Measurements from ENCODE around the gene PRKAG2.

PRKAG2 gene

DNA sequence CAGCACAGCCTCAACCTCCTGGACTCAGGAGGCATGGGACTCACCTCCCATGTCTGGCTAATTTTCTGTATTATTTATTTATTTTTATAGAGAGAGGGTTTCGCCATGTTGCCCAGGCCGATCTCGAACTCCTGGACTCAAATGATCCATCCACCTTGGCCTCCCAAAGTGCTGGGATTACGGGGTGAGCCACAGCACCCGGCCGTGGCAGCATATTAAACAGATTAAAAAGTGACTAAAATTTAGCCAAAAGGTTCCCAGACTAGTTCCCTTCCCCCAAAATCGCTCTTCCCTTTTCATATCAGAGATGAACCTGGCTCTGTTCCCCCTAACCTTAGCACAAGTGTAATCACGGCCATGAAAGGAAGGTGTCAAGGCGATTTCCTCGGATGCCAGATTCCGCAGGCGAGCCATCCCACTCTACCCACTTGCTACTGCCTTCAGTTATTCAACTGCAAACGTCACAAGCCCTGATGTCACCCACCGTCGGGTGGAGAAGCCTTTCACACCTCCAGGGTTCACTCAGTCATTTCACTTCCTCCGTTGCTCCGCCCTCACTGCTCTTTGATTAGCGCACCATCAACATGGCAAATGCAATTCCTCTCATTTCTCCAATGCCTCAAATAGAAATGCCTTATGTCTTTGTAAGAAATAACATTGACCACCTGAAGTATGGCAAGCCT is 252.5 kb downstream of the PRKAG2 start:
- no peak for DNase-seq (ENCODE audit: low spot score)

DNA sequence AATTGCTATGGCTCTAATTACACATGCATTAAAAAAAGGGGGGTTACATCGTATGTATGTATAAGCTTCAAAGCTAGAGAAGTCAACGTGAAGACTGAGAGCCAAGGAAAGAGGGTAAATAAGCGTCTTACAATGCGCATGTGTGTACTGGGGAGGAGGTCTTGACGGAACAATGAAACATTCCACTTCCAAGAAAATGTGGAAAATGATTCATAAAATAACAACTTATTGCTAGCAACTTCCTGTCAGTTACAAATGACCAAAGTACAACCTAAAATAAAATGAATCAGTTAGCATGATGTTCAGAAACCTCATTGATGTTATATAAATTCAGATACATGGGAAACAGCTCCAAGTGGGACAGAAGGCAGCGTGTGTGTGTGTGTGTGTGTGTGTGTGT is 253.1 kb downstream of the PRKAG2 start:
- DNase-seq (ENCODE audit: low spot score) = no peak

DNA sequence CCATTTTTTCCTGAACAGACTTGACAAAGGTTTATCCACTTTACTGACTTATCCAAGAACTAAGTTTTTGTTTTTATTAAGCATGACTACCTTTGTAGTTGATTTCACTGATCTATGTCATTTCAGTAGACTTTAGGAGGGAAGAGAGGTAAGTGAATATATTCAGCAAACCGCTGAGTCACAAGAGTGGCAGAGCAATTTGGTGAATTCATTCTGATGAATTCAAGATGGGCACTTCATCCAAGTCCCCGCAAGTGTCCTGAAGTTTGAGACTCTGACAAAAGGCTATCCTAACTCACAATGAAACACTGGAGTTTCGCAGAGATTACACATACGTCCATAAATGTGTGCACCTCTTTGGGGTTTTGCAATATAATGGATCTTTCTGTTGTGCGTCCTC is 255.0 kb downstream of the PRKAG2 start:
- no peak for DNase-seq (ENCODE audit: low spot score)

DNA sequence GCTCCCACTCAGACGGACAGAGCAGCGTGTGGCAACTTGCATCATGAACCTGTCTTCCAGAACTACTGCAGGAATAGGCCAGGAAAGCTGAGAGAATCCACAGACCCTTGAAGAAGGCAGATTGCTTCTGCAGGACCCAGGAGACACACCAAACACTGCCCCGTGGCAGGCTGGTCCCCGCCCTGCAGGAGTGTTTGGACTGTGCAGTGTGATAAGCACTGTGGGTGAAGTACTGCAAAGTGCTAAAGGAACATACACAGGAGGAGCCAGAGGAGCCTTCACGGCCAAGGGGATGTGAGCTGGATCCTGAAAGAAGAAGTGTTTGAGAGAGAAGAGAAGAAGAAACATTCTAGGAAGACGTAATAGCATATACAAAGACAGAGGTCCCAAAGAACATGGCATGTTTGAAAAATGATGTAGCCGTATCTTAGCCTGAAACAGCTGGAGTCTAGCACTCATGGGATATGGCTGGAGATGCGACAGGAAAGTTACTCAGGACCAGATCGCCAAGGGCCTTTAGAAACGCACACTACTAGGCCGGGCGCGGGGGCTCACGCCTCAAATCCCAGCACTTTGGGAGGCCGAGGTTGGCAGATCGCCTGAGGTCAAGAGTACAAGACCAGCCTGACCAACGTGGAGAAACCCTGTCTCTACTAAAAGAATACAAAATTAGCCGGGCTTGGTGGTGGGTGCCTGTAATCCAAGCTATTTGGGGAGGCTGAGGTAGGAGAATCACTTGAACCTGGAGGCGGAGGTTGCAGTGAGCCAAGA is 260.3 kb downstream of the PRKAG2 start:
- no peak for DNase-seq (ENCODE audit: low spot score)

DNA sequence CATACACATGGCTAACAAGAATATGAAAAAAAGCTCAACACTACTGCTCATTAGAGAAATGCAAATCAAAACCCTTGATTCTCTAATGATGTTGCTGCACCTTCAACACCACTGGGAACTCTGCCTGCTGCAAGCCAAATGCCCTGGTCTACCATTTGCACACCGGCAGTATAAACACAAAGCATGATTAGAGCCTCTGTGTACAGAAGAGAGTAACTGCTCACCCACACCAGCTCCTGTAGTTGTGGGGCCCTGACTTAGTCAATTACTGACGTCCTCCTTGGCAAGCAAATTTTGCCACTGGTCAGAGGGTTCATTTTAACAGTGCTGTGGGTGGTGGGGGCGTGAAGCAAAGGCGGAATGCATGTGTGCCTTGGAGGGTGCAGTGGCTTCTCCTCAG is 261.1 kb downstream of the PRKAG2 start:
- no peak for DNase-seq (ENCODE audit: low spot score)

DNA sequence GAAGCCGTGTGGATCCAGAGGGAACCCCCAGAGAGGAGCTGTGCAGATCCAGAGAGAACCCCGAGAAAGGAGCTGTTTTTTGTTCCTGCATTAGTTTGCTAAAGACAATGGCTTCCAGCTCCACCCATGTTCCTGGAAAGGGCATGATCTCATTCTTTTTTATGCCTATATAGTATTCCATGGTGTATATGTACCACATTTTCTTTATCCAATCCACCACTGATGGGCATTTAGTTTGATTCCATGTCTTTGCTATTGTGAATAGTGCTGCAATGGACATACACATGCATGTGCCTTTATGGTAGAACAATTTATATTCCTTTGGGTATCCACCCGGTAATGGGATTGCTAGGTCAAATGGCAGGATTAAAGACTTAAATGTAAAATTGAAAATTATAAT is 261.9 kb downstream of the PRKAG2 start:
- DNase-seq (ENCODE audit: low spot score) = no peak

DNA sequence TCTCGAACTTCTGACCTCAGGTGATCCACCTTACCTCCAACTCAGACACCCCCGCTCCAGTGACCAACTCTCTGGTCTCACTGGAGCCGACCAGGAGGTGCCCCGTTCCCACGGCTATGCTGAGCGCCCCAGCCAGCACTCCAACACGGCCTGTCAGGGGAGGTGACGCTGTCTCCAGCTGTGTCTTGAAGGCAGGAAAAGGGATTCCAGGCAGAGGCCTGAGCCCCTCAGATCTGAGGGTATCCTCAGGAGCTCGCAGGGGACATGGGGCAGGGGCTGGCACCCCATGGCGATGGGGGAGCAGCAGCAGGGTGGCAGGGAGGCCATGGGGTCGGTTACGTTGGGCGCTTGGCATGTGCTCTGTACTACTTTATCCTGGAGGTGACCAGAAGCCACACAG is 262.9 kb downstream of the PRKAG2 start:
- no peak for DNase-seq (ENCODE audit: low spot score)

DNA sequence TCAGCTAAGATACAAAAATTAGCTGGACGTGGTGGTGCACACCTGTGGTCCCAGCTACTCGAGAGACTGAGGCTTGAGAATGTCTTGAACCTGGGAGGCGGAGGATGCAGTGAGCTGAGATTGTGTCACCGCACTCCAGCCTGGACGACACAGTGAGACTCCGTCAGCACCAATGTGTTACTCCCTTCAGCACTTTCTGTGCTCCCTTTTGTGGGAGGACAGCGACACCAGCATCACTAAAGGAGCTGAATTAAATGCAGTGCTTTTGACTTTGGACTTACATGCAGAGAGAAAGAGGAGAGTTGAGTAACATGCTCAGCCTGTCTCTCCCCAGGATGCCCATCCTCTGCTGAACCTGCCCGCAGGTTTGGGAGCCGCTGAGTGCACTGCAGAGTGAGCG is 265.0 kb downstream of the PRKAG2 start:
- no peak for DNase-seq (ENCODE audit: low spot score)

DNA sequence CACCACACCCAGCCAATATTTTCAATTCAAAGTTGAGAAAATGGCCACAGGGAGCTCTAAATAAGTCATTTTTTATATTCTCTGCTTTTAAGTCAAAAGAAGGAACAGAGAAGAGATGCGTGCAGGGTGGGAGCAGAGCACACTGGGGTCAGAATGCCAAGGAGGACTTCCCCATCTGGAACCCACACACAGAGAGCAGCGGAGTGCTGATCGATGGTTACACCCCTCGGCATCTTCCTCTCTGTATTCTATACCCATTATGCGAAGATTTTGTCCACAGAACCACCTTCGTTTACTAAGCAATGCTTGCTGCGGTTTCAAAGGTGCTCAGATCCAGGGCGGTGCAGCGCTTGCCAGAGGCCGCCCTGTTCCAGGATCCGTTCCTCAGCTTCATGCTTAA is 265.9 kb downstream of the PRKAG2 start:
- no peak for DNase-seq (ENCODE audit: low spot score)

DNA sequence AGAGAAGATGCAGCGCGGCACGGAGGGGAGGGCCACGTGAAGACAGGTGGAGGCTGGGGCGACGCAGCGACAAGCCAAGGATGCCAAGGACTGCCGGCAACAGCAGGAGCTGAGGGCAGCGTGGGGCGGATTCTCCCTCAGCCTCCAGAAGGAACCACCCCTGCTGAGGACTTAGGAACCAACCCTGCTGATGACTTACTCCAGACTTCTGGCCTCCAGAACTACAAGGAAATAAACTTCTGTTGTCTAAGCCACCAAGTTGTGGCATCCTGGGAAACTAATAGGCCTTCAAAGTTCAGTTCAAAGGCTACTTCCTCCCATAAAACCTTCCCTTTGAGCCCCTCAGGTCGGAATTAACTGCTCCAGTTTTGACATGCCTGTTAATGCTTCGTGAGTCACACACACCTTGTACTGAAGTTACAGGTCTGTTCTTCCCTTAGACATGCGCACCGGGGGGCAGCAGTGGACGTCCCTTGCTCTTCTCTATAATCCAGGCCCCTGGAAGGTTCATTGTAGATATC is 268.8 kb downstream of the PRKAG2 start:
- DNase-seq (ENCODE audit: low spot score) = no peak

DNA sequence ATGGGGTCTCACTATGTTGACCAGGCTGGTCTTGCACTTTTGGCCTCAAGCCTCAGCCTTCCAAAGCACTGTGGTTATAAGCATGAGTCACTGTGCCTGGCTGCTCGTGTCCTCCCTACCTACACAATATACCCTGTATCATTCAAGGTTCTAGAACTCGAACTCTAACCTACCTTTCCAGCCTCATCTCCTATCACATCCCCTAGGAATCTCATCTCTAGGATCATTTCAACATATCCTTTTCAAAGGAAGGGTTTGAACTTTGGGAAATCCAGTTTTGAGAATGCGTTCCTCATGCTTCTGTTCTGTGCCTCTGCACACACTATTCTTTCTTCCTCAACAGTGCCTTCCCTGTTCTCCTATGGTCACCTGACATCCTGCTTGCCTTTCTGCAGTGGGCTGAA is 269.4 kb downstream of the PRKAG2 start:
- DNase-seq (ENCODE audit: low spot score) = no peak

DNA sequence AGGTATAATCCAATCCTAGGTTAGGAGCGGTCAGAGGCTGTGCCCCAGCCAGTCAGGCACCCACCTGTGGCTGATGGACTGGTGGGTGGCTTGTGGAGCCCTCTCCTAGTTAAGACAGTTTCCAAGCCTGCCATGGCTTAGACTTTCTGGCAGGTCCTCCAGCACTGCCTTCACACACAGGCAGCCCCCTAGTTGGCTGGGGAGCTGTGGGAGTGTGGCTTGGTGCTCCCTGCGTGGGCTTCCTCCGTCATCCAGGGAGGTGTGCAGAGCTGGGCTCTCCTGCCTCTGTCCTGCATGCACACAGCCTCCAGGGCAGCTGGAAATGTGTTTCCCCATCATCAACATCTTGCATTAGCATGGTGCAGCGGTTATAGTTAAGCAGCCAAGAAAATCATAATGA is 273.0 kb downstream of the PRKAG2 start:
- no peak for DNase-seq (ENCODE audit: low spot score)

DNA sequence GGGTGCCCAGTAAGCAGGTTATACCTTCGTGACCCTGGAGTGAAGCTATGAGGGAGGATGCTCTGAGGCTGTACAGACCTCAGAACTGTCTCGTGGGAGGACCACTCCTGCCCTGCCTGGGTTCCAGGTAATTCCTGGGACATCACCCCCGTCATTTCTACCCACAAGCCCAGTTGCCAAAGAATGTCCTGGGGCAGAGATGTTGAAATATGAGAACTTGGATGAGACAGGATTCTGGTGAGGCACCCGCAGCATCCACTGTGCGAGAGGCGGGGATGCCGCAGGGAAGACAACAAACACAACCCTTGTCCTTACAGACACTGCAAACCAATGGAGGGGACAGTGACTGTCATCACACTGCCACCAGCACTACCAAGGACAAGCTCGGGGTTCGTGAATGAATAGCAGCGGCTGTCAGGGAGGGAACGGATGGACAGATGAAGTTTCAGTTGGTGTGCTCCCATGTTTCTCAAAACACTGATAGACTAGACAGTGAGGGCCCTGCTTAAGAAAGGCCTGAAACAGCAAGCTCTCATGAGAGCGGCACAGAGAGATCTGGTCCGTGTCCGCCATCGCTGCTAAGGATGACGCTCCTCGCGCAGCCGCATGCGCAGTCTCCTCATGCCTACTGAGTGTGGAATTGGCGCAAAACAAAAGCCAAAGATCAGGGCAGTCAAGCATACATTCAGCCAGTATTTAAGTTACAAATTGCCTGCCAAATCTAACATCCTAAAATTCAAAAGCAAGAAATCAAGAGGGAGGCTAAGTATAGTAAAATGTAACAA is 275.2 kb downstream of the PRKAG2 start:
- DNase-seq (ENCODE audit: low spot score) = no peak

DNA sequence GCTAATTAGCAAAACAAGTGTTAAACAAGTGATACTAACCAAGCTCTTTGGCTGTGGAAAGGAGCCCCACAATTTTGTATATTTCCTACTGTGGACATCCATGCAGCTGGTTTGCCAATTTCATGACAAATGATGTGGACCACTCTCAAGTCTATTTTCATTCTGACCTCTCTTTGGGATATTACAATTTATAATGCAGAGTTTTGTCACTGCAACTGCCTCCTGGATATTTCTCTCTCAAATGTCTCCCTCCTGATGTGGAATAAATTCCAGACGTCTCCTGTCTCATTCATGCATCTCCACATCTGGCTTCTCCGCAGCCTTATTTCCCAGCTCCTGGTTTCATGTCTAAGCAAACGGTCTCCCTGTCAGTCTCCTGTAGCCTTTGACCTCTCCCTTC is 276.6 kb downstream of the PRKAG2 start:
- no peak for DNase-seq (ENCODE audit: low spot score)

DNA sequence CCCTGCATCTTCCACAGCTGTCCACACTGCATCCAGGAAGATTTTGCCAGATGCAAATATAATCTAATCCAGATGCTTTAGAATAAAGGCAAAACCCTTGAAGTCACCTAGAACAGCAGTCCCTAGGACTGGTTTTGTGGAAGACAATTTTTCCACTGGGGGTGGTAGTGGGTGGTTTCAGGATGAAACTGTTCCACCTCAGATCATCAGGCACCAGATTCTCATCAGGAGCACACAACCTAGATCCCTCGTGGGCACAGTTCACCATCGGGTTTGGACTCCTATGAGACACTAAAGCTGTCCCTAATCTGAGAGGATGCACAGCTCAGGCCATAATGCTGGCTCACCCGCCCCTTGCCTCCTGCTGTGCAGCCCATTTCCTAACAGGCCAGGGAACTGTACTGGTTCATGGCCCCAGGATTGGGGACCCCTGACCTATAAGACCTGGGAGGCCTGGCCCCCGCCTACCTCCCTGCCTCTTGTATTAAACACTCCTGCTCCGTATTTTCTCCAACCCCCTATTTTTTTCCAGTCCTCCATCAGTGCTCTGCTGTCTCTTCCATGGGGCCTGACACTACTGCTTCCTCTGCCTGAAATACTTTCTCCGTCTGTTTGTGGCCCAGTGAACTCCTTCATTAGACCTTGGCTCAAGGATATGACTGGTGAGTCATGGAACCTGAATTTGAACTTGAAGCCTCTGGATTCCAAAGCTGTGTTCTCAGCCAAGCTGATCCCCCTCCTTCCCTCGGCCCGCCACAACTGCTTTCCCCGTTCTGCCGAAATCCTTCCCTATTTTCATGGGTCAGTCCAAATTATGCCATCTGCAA is 277.3 kb downstream of the PRKAG2 start:
- no peak for DNase-seq (ENCODE audit: low spot score)

DNA sequence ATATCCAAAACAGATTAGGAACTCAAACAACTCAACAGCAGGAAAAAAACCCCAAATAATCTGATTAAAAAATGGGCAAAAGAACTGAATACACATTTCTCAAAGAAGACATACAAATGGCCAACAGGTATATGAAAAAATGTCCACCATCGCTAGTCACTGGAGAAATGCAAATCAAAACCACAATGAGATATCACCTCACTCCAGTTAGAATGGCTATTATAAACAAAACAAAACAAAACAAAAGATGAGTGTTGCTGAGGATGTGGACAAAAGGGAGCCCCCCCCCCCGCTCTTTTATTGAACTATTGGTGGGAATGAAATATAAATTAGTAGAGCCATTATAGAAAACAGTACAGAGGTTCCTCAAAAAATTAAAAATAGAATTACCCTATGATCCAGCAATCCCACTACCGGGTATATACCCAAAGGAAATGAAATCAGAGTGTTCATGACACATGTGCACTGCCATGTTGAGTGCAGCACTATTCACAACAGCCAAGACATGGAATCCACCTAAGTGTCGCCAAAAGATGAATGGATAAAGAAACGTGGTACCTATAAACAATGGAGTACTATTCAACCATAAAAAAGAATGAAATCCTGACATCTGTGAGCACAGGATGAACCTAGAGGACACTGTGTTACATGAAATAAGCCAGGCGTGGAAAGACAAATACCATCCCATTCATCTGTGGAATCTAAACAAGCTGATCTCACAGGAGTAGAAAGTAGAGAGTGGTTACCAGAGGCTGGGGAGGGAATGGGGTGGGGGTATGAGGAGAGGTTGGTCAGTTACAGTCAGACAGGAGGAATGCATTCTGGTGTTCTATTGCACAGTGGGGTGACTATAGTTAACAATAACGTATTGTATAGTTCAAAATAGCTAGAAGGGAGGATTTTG is 279.1 kb downstream of the PRKAG2 start:
- DNase-seq (ENCODE audit: low spot score) = no peak

DNA sequence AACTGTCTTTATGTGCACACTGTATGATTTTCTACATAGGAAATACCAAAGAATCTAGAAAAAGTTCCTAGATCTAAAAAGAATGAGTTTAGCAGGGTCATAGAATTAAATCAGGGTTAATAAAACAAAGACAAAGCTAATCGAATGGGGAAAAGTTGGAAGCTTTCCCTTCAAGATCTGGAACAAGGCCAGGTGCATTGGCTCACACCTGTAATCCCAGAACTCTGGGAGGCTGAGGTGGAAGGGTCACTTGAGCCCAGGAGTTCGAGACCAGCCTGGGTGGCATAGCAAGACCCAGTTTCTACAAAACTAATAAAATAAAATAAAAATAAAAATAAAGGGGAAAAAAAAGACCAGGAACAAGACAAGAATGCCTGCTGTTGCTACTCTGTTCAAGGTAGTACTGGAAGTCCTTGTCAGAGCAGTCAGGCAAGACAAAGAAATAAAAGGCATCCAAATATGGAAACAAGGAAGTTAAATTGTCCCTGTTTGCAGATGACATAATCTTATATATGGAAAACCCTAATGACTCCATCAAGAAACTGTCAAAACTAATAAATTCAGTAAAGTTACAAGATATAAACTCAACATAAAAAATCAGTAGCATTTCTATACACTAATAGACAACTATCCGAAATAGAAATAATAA is 281.1 kb downstream of the PRKAG2 start:
- DNase-seq (ENCODE audit: low spot score) = no peak

DNA sequence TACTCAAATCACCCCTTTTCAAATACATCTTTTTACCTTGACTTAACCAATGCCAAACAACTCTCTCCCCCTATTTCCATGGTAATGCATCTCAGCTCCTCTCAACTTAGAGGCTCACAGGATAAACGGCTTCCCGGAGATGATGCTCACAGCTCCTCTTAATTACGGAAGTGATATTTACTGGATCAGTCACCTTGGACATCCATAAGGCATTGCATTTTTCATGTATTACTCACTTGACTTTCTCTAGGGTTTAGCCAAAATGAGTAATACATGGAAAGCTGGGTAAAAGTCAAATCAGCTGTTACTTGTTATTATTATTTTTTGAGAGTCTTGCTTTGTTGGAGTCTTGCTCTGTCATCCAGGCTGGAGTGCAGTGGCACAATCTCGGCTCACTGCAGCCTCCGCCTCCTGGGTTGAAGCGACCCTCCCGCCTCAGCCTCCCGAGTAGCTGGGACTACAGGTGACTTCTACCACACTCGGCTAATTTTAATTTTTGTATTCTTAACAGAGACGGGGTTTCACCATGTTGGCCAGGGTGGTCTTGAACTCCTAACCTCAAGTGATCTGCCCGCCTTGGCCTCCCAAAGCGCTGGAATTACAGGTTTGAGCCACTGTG is 283.9 kb downstream of the PRKAG2 start:
- DNase-seq (ENCODE audit: low spot score) = no peak

DNA sequence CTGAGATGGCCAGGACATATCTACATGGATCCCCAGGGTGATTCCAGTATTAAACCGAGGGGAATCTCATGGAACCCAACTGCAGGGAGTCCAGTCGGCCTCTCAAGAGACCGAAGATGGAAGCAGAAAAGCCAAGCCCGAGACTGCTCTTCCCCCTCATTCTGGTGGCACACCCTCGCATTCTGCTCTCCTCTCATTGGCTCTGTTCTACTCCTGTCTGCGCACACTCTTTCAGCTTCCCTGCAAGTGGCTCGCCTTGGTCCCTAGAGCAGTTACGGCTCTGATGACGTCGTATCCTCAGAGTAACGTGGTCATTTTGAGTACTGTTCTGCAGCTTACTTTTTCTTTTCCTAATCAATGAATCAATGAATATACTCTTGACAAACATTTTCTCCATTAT is 284.6 kb downstream of the PRKAG2 start:
- no peak for DNase-seq (ENCODE audit: low spot score)

Measured in SK-N-DZ (cell line).